Mesendoderm (in vitro differentiated cells): ENCODE measurements around the gene IL10. TPM values are rescaled to one million over a fixed set of nuclear protein-coding genes. Genes with fewer than 3 reads are reported as not detected.

Experiments
- DNase-seq: peaks from one replicate; pipeline ENCODE4 v3.0.0; 2013
- H2AK5ac ChIP-seq: 2 replicates; pipeline ENCODE4 v1.6.1; 2013; ENCODE audit warnings: low read length, inconsistent platforms
- H2BK120ac ChIP-seq: 2 replicates; pipeline ENCODE4 v1.6.1; 2013; ENCODE audit warnings: low read depth, mild to moderate bottlenecking, low read length, moderate library complexity, mixed read lengths
- H2BK15ac ChIP-seq: replicated peaks from 2 replicates; pipeline ENCODE4 v1.6.1; 2013; ENCODE audit warnings: low read depth, mild to moderate bottlenecking, moderate library complexity
- H2BK5ac ChIP-seq: 2 replicates; pipeline ENCODE4 v1.6.1; 2013; ENCODE audit warnings: low read length, inconsistent platforms
- H3K18ac ChIP-seq: 2 replicates; pipeline ENCODE4 v1.6.1; 2013; ENCODE audit warnings: mild to moderate bottlenecking, low read length, mixed read lengths
- H3K23ac ChIP-seq: one replicate; pipeline ENCODE4 v1.6.1; 2013; ENCODE audit warnings: low read length
- H3K27ac ChIP-seq: 2 replicates; pipeline ENCODE4 v1.5.1; 2013; ENCODE audit warnings: low read depth, mild to moderate bottlenecking, inconsistent platforms, low read length, moderate library complexity
- H3K27me3 ChIP-seq: 2 replicates; pipeline ENCODE4 v1.6.1; 2013; ENCODE audit warnings: low read length, control low read depth, mild to moderate bottlenecking, inconsistent platforms; ENCODE audit not compliant: insufficient read depth, poor library complexity
- H3K36me3 ChIP-seq: 2 replicates; pipeline ENCODE4 v1.6.1; 2013; ENCODE audit warnings: low read length, inconsistent platforms; ENCODE audit not compliant: control insufficient read depth, insufficient read depth
- H3K4ac ChIP-seq: one replicate; pipeline ENCODE4 v1.6.1; 2013; ENCODE audit warnings: low read depth, mild to moderate bottlenecking, low read length, moderate library complexity
- H3K4me1 ChIP-seq: 2 replicates; pipeline ENCODE4 v1.6.1; 2013; ENCODE audit warnings: low read depth, low read length, inconsistent platforms; ENCODE audit not compliant: control insufficient read depth
- H3K4me2 ChIP-seq: 2 replicates; pipeline ENCODE4 v1.6.1; 2013; ENCODE audit warnings: low read length
- H3K4me3 ChIP-seq: 2 replicates; pipeline ENCODE4 v1.5.1; 2013; ENCODE audit warnings: mild to moderate bottlenecking, low read length
- H3K56ac ChIP-seq: one replicate; pipeline ENCODE4 v1.6.1; 2013; ENCODE audit warnings: low read length
- H3K79me1 ChIP-seq: 2 replicates; pipeline ENCODE4 v1.6.1; 2013; ENCODE audit warnings: low read length, inconsistent platforms
- H3K79me2 ChIP-seq: 2 replicates; pipeline ENCODE4 v1.6.1; 2013; ENCODE audit warnings: mild to moderate bottlenecking, low read length; ENCODE audit not compliant: control insufficient read depth, insufficient read depth
- H3K9ac ChIP-seq: 2 replicates; pipeline ENCODE4 v1.6.1; 2013; ENCODE audit warnings: low read length, inconsistent platforms
- H4K5ac ChIP-seq: one replicate; pipeline ENCODE4 v1.6.1; 2013; ENCODE audit warnings: low read length
- H4K8ac ChIP-seq: one replicate; pipeline ENCODE4 v1.6.1; 2013; ENCODE audit warnings: low read depth, mild to moderate bottlenecking, control low read depth, low read length, moderate library complexity
- WGBS: extraction: QIAGEN DNeasy Blood & Tissue Kit; methylation state at CpG from one replicate; pipeline ENCODE4 v1.1.7; 2013; ENCODE audit warnings: low lambda C conversion rate, missing lambda C conversion rate; ENCODE audit not compliant: insufficient coverage; ENCODE audit errors: extremely low coverage; 5-methylcytosine and 5-hydroxymethylcytosine counted together
- polyA plus RNA-seq, 2 experiments: library from polyadenylated mRNA; stranded (reverse); fragments of 200-250 nt; gene quantifications; one replicate each; pipeline ENCODE4 v1.2.3, GENCODE V29; 2013

IL10 gene
- not detected for polyA plus RNA-seq (2013, experiment 1 of 2)
- not detected for polyA plus RNA-seq (2013, experiment 2 of 2)

GRCh38 chr1:206772243-206772937 lies at the start of gene IL10:
Gene IL10 (minus strand): TSS chr1:206772494. CDS start chr1:206772435, 59 bp downstream.
- Histone ChIP-seq H3K4me2 (no peak within 1 kb of the TSS), H3K79me2 (no peaks in the 10 kb centered on the region), H3K36me3 (no peaks in the 10 kb centered on the region), H3K9ac (no peak within 1 kb of the TSS), H3K4ac (no peak within 1 kb of the TSS), H2BK5ac (no peak within 1 kb of the TSS), H3K23ac (no peak within 1 kb of the TSS), H3K18ac (no peak within 1 kb of the TSS), H3K56ac (no peak within 1 kb of the TSS), H4K8ac (no peak within 1 kb of the TSS), H2AK5ac (no peak within 1 kb of the TSS), H4K5ac (no peak within 1 kb of the TSS), H3K4me3 (no peak within 1 kb of the TSS), H3K4me1 (no peaks in the 10 kb centered on the region), H2BK15ac (no peak within 1 kb of the TSS), H3K27me3 (no peaks in the 10 kb centered on the region), H2BK120ac (no peak within 1 kb of the TSS), H3K79me1 (no peaks in the 10 kb centered on the region), H3K27ac (no peak within 1 kb of the TSS)
- no peak for DNase-seq
- whole genome bisulfite sequencing, result no CpG with 5 or more reads among the region's 8 CpGs

GRCh38 chr1:206821493-206821892 lies 49.2 kb upstream of the IL10 start:
- no peak for DNase-seq
- Histone ChIP-seq H2BK5ac (no peak overlapping the region), H3K4me3 (no peak overlapping the region), H3K4ac (no peak overlapping the region), H3K9ac (no peak overlapping the region), H3K4me2 (no peak overlapping the region), H3K79me2 (no peaks in the 10 kb centered on the region), H3K56ac (no peak overlapping the region), H2BK120ac (no peak overlapping the region), H3K18ac (no peak overlapping the region), H4K5ac (no peak overlapping the region), H2BK15ac (no peak overlapping the region), H4K8ac (no peak overlapping the region), H3K79me1 (no peaks in the 10 kb centered on the region), H3K23ac (no peak overlapping the region), H2AK5ac (no peak overlapping the region), H3K4me1 (no peaks in the 10 kb centered on the region), H3K27me3 (no peaks in the 10 kb centered on the region), H3K36me3 (no peaks in the 10 kb centered on the region), H3K27ac (no peak overlapping the region)
- WGBS, result no CpG with 5 or more reads among the region's 4 CpGs

- no peak for DNase-seq
- H3K4me3 ChIP-seq, result no peak overlapping the region
- H2BK5ac ChIP-seq, result no peak overlapping the region
These were observed 44.3 kb upstream of the IL10 start for GRCh38 chr1:206816390-206817287.

GRCh38 chr1:206814716-206815341 lies 42.5 kb upstream of the IL10 start:
- H3K27ac ChIP-seq, result no peak overlapping the region
- no peaks in the 10 kb centered on the region for H3K79me1 ChIP-seq
- no peaks in the 10 kb centered on the region for H3K36me3 ChIP-seq
- H2AK5ac ChIP-seq, result no peak overlapping the region
- H3K79me2 ChIP-seq, result no peaks in the 10 kb centered on the region
- no peaks in the 10 kb centered on the region for H3K27me3 ChIP-seq
- no peak for DNase-seq
- no peak overlapping the region for H3K56ac ChIP-seq
- H4K8ac ChIP-seq, result no peak overlapping the region
- no peak overlapping the region for H4K5ac ChIP-seq
- no peaks in the 10 kb centered on the region for H3K4me1 ChIP-seq
- no CpG with 5 or more reads among the region's 2 CpGs for WGBS
- no peak overlapping the region for H3K4ac ChIP-seq
- no peak overlapping the region for H3K4me3 ChIP-seq
- no peak overlapping the region for H2BK5ac ChIP-seq
- no peak overlapping the region for H2BK120ac ChIP-seq
- H3K23ac ChIP-seq, result no peak overlapping the region
- no peak overlapping the region for H3K18ac ChIP-seq
- no peak overlapping the region for H3K9ac ChIP-seq
- H3K4me2 ChIP-seq, result no peak overlapping the region
- no peak overlapping the region for H2BK15ac ChIP-seq

More at GRCh38 chr1:206816390-206817287, 44.3 kb upstream of the IL10 start:
- Histone ChIP-seq H3K23ac (no peak overlapping the region), H3K36me3 (no peaks in the 10 kb centered on the region), H3K27ac (no peak overlapping the region), H4K5ac (no peak overlapping the region), H3K4me1 (no peaks in the 10 kb centered on the region), H3K27me3 (no peaks in the 10 kb centered on the region), H2BK15ac (no peak overlapping the region), H3K79me1 (no peaks in the 10 kb centered on the region), H2BK120ac (no peak overlapping the region), H3K56ac (no peak overlapping the region), H3K9ac (no peak overlapping the region), H2AK5ac (no peak overlapping the region), H3K4me2 (no peak overlapping the region), H3K79me2 (no peaks in the 10 kb centered on the region), H3K4ac (no peak overlapping the region), H3K18ac (no peak overlapping the region), H4K8ac (no peak overlapping the region)
- WGBS, result 100% methylated on average over 1 of the region's 4 CpGs

DNA sequence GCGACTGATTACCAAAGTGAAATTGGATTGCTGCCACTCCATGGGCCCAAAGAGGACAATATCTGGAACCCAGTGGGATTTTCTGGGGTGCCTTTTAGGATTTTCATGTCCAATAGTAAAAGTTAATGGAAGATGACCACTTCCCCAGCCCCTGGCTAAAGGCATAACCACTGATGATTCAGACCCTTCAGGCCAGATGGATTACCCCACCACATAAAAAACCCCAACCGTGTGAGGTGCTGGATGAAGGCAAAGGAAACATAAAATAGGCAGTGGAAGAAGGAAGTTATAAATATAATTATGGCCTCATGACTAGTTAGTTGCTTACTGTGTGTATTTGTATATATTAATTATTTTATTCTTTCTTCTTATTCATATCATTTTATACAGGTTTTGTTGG lies 40.2 kb upstream of the IL10 start:
- Histone ChIP-seq H3K36me3 (no peaks in the 10 kb centered on the region), H3K27me3 (no peaks in the 10 kb centered on the region), H4K8ac (no peak overlapping the region), H4K5ac (no peak overlapping the region), H3K56ac (no peak overlapping the region), H3K4me2 (no peak overlapping the region), H2BK120ac (no peak overlapping the region), H2BK15ac (no peak overlapping the region), H3K9ac (no peak overlapping the region), H3K23ac (no peak overlapping the region), H3K4me1 (peaks cover 4% of the 10 kb centered on the region), H3K27ac (no peak overlapping the region), H3K4me3 (no peak overlapping the region), H3K79me2 (no peaks in the 10 kb centered on the region), H3K79me1 (no peaks in the 10 kb centered on the region), H2AK5ac (no peak overlapping the region), H3K18ac (no peak overlapping the region), H2BK5ac (no peak overlapping the region), H3K4ac (no peak overlapping the region)
- DNase-seq, result no peak
- no CpG with 5 or more reads among the region's 2 CpGs for WGBS
